Astrocyte (in vitro differentiated cells and primary cell): Measurements from ENCODE around the gene UNC5CL. TPM values are rescaled to one million over a fixed set of nuclear protein-coding genes. Genes with fewer than 3 reads are reported as not detected.

ENCODE experiments used
- DNase-seq: peaks from one replicate; pipeline ENCODE4 v3.0.0-alpha.2; 2010; ENCODE audit warnings: low read depth
- FAIRE-seq: peaks from 2 replicates; lab custom pipeline; 2011; peaks lifted over from hg19 to GRCh38; lab: Jason Lieb, UNC
- H2AFZ ChIP-seq: 2 replicates; pipeline ENCODE4 v1.6.0; 2012; ENCODE audit warnings: low read depth, low read length, inconsistent platforms
- H3K27ac ChIP-seq: 2 replicates; pipeline ENCODE4 v1.5.1; 2011; ENCODE audit warnings: low read depth, low read length, inconsistent platforms
- H3K27me3 ChIP-seq: 2 replicates; pipeline ENCODE4 v1.6.0; 2011; ENCODE audit warnings: low read length, inconsistent platforms; ENCODE audit not compliant: insufficient read depth
- H3K36me3 ChIP-seq: 2 replicates; pipeline ENCODE4 v1.5.1; 2011; ENCODE audit warnings: low read length, inconsistent platforms; ENCODE audit not compliant: insufficient read depth
- H3K4me1 ChIP-seq: 2 replicates; pipeline ENCODE4 v1.5.1; 2011; ENCODE audit warnings: low read length, inconsistent platforms; ENCODE audit not compliant: insufficient read depth
- H3K4me2 ChIP-seq: 2 replicates; pipeline ENCODE4 v1.6.0; 2012; ENCODE audit warnings: low read length, inconsistent platforms
- H3K4me3 ChIP-seq: 2 replicates; pipeline ENCODE4 v1.5.1; 2011; ENCODE audit warnings: low read depth, mild to moderate bottlenecking, low read length, inconsistent platforms; ENCODE audit not compliant: insufficient read depth
- H3K79me2 ChIP-seq: 2 replicates; pipeline ENCODE4 v1.6.0; 2012; ENCODE audit warnings: mild to moderate bottlenecking, low read length, inconsistent platforms; ENCODE audit not compliant: insufficient read depth
- H3K9ac ChIP-seq: 2 replicates; pipeline ENCODE4 v1.6.0; 2012; ENCODE audit warnings: mild to moderate bottlenecking, low read length, inconsistent platforms
- H3K9me3 ChIP-seq: 2 replicates; pipeline ENCODE4 v1.5.1; 2012; ENCODE audit warnings: low read depth, mild to moderate bottlenecking, low read length, inconsistent platforms; ENCODE audit not compliant: insufficient read depth
- H4K20me1 ChIP-seq: 2 replicates; pipeline ENCODE4 v1.6.0; 2012; ENCODE audit warnings: low read length, inconsistent platforms; ENCODE audit not compliant: insufficient read depth
- H3K27ac Mint-ChIP-seq: one replicate; pipeline ENCODE4 v1.8.0; 2021; ENCODE audit warnings: mild to moderate bottlenecking, mixed read lengths; ENCODE audit not compliant: unreplicated experiment
- H3K27me3 Mint-ChIP-seq: one replicate; pipeline ENCODE4 v1.8.0; 2021; ENCODE audit warnings: low read depth, mixed read lengths; ENCODE audit not compliant: unreplicated experiment
- H3K36me3 Mint-ChIP-seq: one replicate; pipeline ENCODE4 v1.8.0; 2021; ENCODE audit warnings: low read depth, mixed read lengths; ENCODE audit not compliant: unreplicated experiment
- H3K4me1 Mint-ChIP-seq: one replicate; pipeline ENCODE4 v1.8.0; 2021; ENCODE audit warnings: low read depth, mixed read lengths; ENCODE audit not compliant: unreplicated experiment
- H3K4me3 Mint-ChIP-seq: one replicate; pipeline ENCODE4 v1.8.0; 2021; ENCODE audit warnings: mild to moderate bottlenecking, moderate library complexity, mixed read lengths; ENCODE audit not compliant: unreplicated experiment
- H3K9me3 Mint-ChIP-seq: one replicate; pipeline ENCODE4 v1.8.0; 2021; ENCODE audit warnings: mild to moderate bottlenecking, mixed read lengths; ENCODE audit not compliant: unreplicated experiment
- CTCF ChIP-seq: IDR thresholded peaks from 2 replicates; pipeline ENCODE4 v1.5.1; 2011; ENCODE audit warnings: low read depth, mild to moderate bottlenecking, inconsistent platforms, low read length, moderate library complexity; ENCODE audit not compliant: insufficient read depth
- EZH2 ChIP-seq: IDR thresholded peaks from 2 replicates; pipeline ENCODE4 v1.6.1; 2012; ENCODE audit warnings: mild to moderate bottlenecking, low read length, inconsistent platforms; ENCODE audit not compliant: insufficient read depth
- total RNA-seq: library from RNA; stranded (reverse); gene quantifications from 2 replicates; pipeline ENCODE4 v1.2.1, GENCODE V29; 2021

The UNC5CL gene
- total RNA-seq, 1 donor from 2014 or later: 0.27 TPM

DNA sequence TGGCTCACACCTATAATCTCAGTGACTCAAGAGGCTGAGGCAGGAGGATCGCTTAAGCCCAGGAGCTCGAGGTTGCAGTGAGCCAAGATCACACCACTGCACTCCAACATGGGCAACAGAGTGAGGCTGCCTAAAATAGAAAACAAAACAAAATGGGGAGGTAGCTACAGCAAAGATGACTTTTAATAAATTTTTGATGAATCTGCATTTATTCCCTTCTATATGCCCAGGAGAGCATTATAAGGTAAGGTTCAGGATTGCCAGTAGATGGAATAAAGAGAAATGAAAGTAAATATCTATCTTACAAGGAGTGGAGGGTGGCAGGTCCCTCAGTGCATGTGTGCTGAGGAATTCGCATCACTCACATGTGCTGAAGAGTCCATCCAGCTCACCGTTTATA lies 24.2 kb downstream of the UNC5CL start:
- no peak for FAIRE-seq
- H3K36me3 Mint-ChIP-seq: no peaks in the 10 kb centered on the region
- H3K4me3 Mint-ChIP-seq: no peak overlapping the region
- H3K4me1 Mint-ChIP-seq: no peaks in the 10 kb centered on the region
- no peak overlapping the region for H3K4me2 ChIP-seq
- H2AFZ ChIP-seq: no peak overlapping the region
- H3K27me3 ChIP-seq: no peaks in the 10 kb centered on the region
- no peak for TF ChIP-seq EZH2
- TF ChIP-seq CTCF: no peak
- no peaks in the 10 kb centered on the region for H3K79me2 ChIP-seq
- H3K36me3 ChIP-seq: no peaks in the 10 kb centered on the region
- no peaks in the 10 kb centered on the region for H4K20me1 ChIP-seq
- no peak overlapping the region for H3K27ac ChIP-seq
- no peak for DNase-seq
- H3K9ac ChIP-seq: no peak overlapping the region
- peaks cover 8% of the 10 kb centered on the region for H3K27me3 Mint-ChIP-seq
- no peak overlapping the region for H3K27ac Mint-ChIP-seq
- H3K9me3 ChIP-seq: no peaks in the 10 kb centered on the region
- peaks cover 7% of the 10 kb centered on the region for H3K9me3 Mint-ChIP-seq
- H3K4me3 ChIP-seq: no peak overlapping the region
- H3K4me1 ChIP-seq: no peaks in the 10 kb centered on the region

DNA sequence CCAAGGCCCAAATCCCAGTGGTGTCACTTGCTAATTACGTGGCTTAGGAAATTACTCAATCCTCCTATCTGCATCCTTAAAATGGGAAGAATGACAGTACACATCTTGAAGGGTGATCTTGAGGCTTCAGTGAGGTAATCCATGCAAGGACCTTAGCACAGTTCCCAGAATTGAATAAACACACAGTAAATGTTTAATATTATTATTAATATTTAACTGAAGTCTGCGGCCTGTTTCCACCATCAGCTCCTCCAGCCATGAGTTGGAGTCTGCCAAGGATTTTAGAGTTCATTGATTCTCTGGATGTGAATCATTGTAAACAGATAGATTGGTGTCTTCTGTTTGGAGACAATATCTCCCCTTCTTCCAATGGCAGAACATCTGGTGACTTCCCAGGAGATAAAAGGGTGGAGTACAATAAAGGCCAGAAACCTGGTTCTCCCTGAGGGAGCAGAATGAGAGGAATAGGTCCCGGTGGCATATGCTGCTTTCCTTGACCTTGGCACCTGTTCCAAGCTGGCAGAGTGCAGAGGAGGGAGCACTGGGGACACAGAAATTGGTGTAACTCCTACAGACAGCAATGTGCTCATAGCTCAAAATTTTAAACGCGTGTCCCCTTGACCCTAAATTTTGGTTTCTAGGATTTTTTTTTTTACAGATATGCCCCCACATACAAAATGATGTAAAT lies 25.4 kb downstream of the UNC5CL start:
- H3K27ac ChIP-seq: no peak overlapping the region
- H3K36me3 Mint-ChIP-seq: no peaks in the 10 kb centered on the region

More for the DNA sequence above, 25.4 kb downstream of the UNC5CL start:
- Mint-ChIP-seq H3K9me3 (peaks cover 7% of the 10 kb centered on the region), H3K27ac (no peak overlapping the region), H3K4me1 (no peaks in the 10 kb centered on the region), H3K27me3 (peaks cover 8% of the 10 kb centered on the region), H3K4me3 (no peak overlapping the region)
- H3K36me3 ChIP-seq: no peaks in the 10 kb centered on the region
- H3K9me3 ChIP-seq: no peaks in the 10 kb centered on the region
- H2AFZ ChIP-seq: no peak overlapping the region
- H3K79me2 ChIP-seq: no peaks in the 10 kb centered on the region
- no peak overlapping the region for H3K9ac ChIP-seq
- no peaks in the 10 kb centered on the region for H3K27me3 ChIP-seq
- TF ChIP-seq EZH2: no peak
- no peak for TF ChIP-seq CTCF
- DNase-seq (no peak), FAIRE-seq (no peak)
- H3K4me3 ChIP-seq: no peak overlapping the region
- no peak overlapping the region for H3K4me2 ChIP-seq
- no peaks in the 10 kb centered on the region for H3K4me1 ChIP-seq
- no peaks in the 10 kb centered on the region for H4K20me1 ChIP-seq
